Endothelial cell of umbilical vein (primary cell): ENCODE measurements around the gene LSP1. TPM values are rescaled to one million over a fixed set of nuclear protein-coding genes. Genes with fewer than 3 reads are reported as not detected.

Source experiments
- BruUV-seq: library from RNA; stranded (reverse); fragments of 400-500 nt; replicated peaks from 2 replicates; lab custom pipeline; 2021; lab: Mats Ljungman, UMichigan
- CTCF ChIA-PET: fragments of 300-600, 350-600 bp; sonication (Branson Sonifier 250); formaldehyde crosslinking; loops from one replicate; lab custom pipeline; 2021; ENCODE audit warnings: antibody characterized with exemption, inconsistent platforms; lab: Charles Lee
- POLR2A ChIA-PET: fragments of 300-600, 350-600 bp; sonication (Branson Sonifier 250); formaldehyde crosslinking; loops from one replicate; lab custom pipeline; 2021; ENCODE audit warnings: antibody characterized with exemption, inconsistent platforms; lab: Charles Lee
- DNase-seq: peaks from one replicate; pipeline ENCODE4 v3.0.0-alpha.2; 2011; ENCODE audit warnings: low read depth, low spot score
- FAIRE-seq: peaks from 2 replicates; lab custom pipeline; 2011; peaks lifted over from hg19 to GRCh38; lab: Jason Lieb, UNC
- H2AFZ ChIP-seq: 2 replicates; pipeline ENCODE4 v1.6.0; 2012; ENCODE audit warnings: low read depth, low read length, control low read depth, inconsistent platforms
- H3K27ac ChIP-seq: 2 replicates; pipeline ENCODE4 v1.5.1; 2011; ENCODE audit warnings: low read depth, mild to moderate bottlenecking, control low read depth, low read length, moderate library complexity; ENCODE audit not compliant: insufficient read depth
- H3K27me3 ChIP-seq, 2 experiments: 2 replicates each; pipeline versions ENCODE4 v1.6.0 to v1.6.1; 2011; ENCODE audit warnings: low read length in 2 of 2, mixed read lengths in 1 of 2; ENCODE audit not compliant: control insufficient read depth in 2 of 2, insufficient read depth in 2 of 2
- H3K36me3 ChIP-seq, 2 experiments: 2 replicates in 1 of 2; 3 replicates in 1 of 2; pipeline ENCODE4 v1.5.1; 2011; ENCODE audit warnings: low read length in 2 of 2, mild to moderate bottlenecking in 1 of 2, moderate library complexity in 1 of 2; ENCODE audit not compliant: control insufficient read depth in 2 of 2, insufficient read depth in 2 of 2; ENCODE audit errors: extremely low read depth in 1 of 2
- H3K4me1 ChIP-seq: 3 replicates; pipeline ENCODE4 v1.5.1; 2011; ENCODE audit warnings: mild to moderate bottlenecking, low read length; ENCODE audit not compliant: control insufficient read depth, insufficient read depth; ENCODE audit errors: extremely low read depth
- H3K4me2 ChIP-seq: 2 replicates; pipeline ENCODE4 v1.6.1; 2011; ENCODE audit warnings: low read length, control low read depth, mixed read lengths; ENCODE audit not compliant: insufficient read depth
- H3K4me3 ChIP-seq, 3 experiments: fragments of 200-600 bp in 1 of 3; sonication (generic), shearing (Covaris generic) in 1 of 3; replicated peaks in 1 of 3; 2 replicates each; pipeline ENCODE4 v1.5.1; 2011 to 2016; ENCODE audit warnings: control low read depth in 3 of 3, low read length in 3 of 3, mild to moderate bottlenecking in 2 of 3, inconsistent platforms in 1 of 3, low read depth in 1 of 3, moderate library complexity in 1 of 3; ENCODE audit not compliant: insufficient read depth in 1 of 3
- H3K79me2 ChIP-seq: 2 replicates; pipeline ENCODE4 v1.6.0; 2012; ENCODE audit warnings: low read length, inconsistent platforms; ENCODE audit not compliant: control insufficient read depth, insufficient read depth
- H3K9ac ChIP-seq: replicated peaks from 2 replicates; pipeline ENCODE3; 2011; ENCODE audit warnings: low read length, control low read depth; ENCODE audit not compliant: insufficient read depth; ENCODE audit errors: extremely low read depth
- H3K9me1 ChIP-seq: replicated peaks from 3 replicates; pipeline ENCODE4 v1.6.0; 2011; ENCODE audit warnings: mild to moderate bottlenecking, low read length; ENCODE audit not compliant: control insufficient read depth, insufficient read depth; ENCODE audit errors: extremely low read depth
- H3K9me3 ChIP-seq: replicated peaks from 2 replicates; pipeline ENCODE4 v1.5.1; 2012; ENCODE audit warnings: low read length, inconsistent platforms; ENCODE audit not compliant: control insufficient read depth, insufficient read depth
- H4K20me1 ChIP-seq: replicated peaks from 2 replicates; pipeline ENCODE3; 2011; ENCODE audit warnings: mild to moderate bottlenecking, low read length; ENCODE audit not compliant: control insufficient read depth, insufficient read depth; ENCODE audit errors: extremely low read depth
- CTCF ChIP-seq, 2 donors: IDR thresholded peaks; 1 replicate in 1 of 2; 2 replicates in 1 of 2; pipeline ENCODE4 v1.5.1; 2011; ENCODE audit warnings: low read length in 2 of 2, mild to moderate bottlenecking in 2 of 2, moderate library complexity in 2 of 2, control low read depth in 1 of 2, inconsistent platforms in 1 of 2, low read depth in 1 of 2; ENCODE audit not compliant: insufficient read depth in 1 of 2; ENCODE audit errors: extremely low read depth in 1 of 2
- EZH2 ChIP-seq: IDR thresholded peaks from 2 replicates; pipeline ENCODE4 v1.6.1; 2012; ENCODE audit warnings: borderline replicate concordance, low read depth, mild to moderate bottlenecking, moderate library complexity, low read length, inconsistent platforms; ENCODE audit not compliant: severe bottlenecking
- FOS ChIP-seq: IDR thresholded peaks from 2 replicates; pipeline ENCODE4 v1.6.1; 2011; ENCODE audit warnings: mild to moderate bottlenecking, low read length, moderate library complexity, borderline replicate concordance; ENCODE audit not compliant: insufficient read depth
- GATA2 ChIP-seq: IDR thresholded peaks from 2 replicates; pipeline ENCODE4 v1.7.0; 2011; ENCODE audit warnings: low read depth, mild to moderate bottlenecking, moderate library complexity, mixed read lengths, low read length; ENCODE audit not compliant: insufficient read length, insufficient read depth
- JUN ChIP-seq: IDR thresholded peaks from 2 replicates; pipeline ENCODE4 v1.6.1; 2011; ENCODE audit warnings: borderline replicate concordance, low read depth; ENCODE audit not compliant: insufficient read length, insufficient read depth
- MAX ChIP-seq: IDR thresholded peaks from 2 replicates; pipeline ENCODE4 v1.6.1; 2011; ENCODE audit not compliant: insufficient read depth, insufficient read length
- MYC ChIP-seq: IDR thresholded peaks from one replicate; pipeline ENCODE4 v1.6.1; 2011; ENCODE audit warnings: mild to moderate bottlenecking, low read depth, low read length
- POLR2A ChIP-seq: IDR thresholded peaks from 2 replicates; pipeline ENCODE4 v1.6.1; 2012; ENCODE audit warnings: low read depth, mild to moderate bottlenecking, control low read depth, low read length
- POLR2AphosphoS5 ChIP-seq: IDR thresholded peaks from 2 replicates; pipeline ENCODE4 v1.6.1; 2012; ENCODE audit warnings: low read depth, mild to moderate bottlenecking, control low read depth, low read length, moderate library complexity; ENCODE audit not compliant: insufficient read depth
- dilution Hi-C: fragments of 300-500 bp; cut with MboI; formaldehyde crosslinking; loops from one replicate; pipeline ENCODE4 v1.15.0; 2019; ENCODE audit warnings: low sequenced_read_pairs; ENCODE audit not compliant: extremely low pct_ligation_motif_present
- intact Hi-C: fragments of 100-400 bp; cut with micrococcal nuclease; formaldehyde crosslinking; loops from one replicate; pipeline ENCODE4 v1.10.0; 2022
- polyA plus RNA-seq, 4 experiments: library from polyadenylated mRNA; depleted of rRNA in 3 of 4; stranded (reverse) in 3 of 4; unstranded in 1 of 4; fragments of >200 nt; gene quantifications; 2 replicates each; pipeline versions ENCODE4 v1.2.1 to v1.2.3, GENCODE V29; 2011 to 2012; ENCODE audit warnings: missing spikeins in 1 of 4
- total RNA-seq: library from RNA; stranded (reverse); gene quantifications from 2 replicates; pipeline ENCODE4 v1.2.3, GENCODE V29; 2021

The LSP1 gene
- total and polyA plus RNA-seq, 2 donors (not counting 3 experiments of a cell fraction or from before 2014, with no cell fraction given), result not detected

- Histone ChIP-seq H3K79me2 (no peaks in the 10 kb centered on the region), H3K27ac (no peak overlapping the region), H3K4me3 (no peak overlapping the region), H3K9ac (no peak overlapping the region), H4K20me1 (no peaks in the 10 kb centered on the region), H3K27me3 (no peaks in the 10 kb centered on the region), H3K4me1 (no peaks in the 10 kb centered on the region), H2AFZ (no peak overlapping the region), H3K9me3 (no peaks in the 10 kb centered on the region), H3K4me2 (no peak overlapping the region), H3K36me3 (no peaks in the 10 kb centered on the region), H3K9me1 (no peaks in the 10 kb centered on the region)
- DNase-seq, result no peak
- no peak for FAIRE-seq
- intact Hi-C loops (no loop called here), dilution Hi-C loops (no loop called here)
- BruUV-seq, result no TSS peak
- ChIA-PET CTCF (interaction anchor here (0.9 to 4.9 kb wide), 4 partner anchors 122 to 273 kb away, joined by 3 to 53 read pairs (median 20); no protein-coding TSS in a partner anchor), POLR2A (no interaction called here)
- TF ChIP-seq GATA2 (no peak), JUN (no peak), EZH2 (no peak), FOS (no peak), POLR2AphosphoS5 (no peak), MAX (no peak), MYC (no peak), CTCF (IDR thresholded peaks at IDR 0.05; ENCODE audit: extremely low read depth in 1 of 2, insufficient read depth in 1 of 2, low read depth in 1 of 2, low read length in 2 of 2) (no peak), POLR2A (no peak)
These were observed 25.5 kb downstream of the LSP1 start for GRCh38 chr11:1878137-1879031.
